Fibroblast of lung (primary cell): ENCODE measurements around the gene PRELP. TPM values are rescaled to one million over a fixed set of nuclear protein-coding genes. Genes with fewer than 3 reads are reported as not detected.

Experiments used
- DNase-seq, 2 donors: peaks; one replicate each; pipeline versions ENCODE4 v3.0.0 to v3.0.0-alpha.2; 2010; ENCODE audit warnings: low read depth in 2 of 2
- H2AFZ ChIP-seq: 2 replicates; pipeline ENCODE4 v1.5.1; 2012; ENCODE audit warnings: low read length, control low read depth, inconsistent platforms
- H3K27ac ChIP-seq: 2 replicates; pipeline ENCODE4 v1.5.1; 2011; ENCODE audit warnings: low read length, control low read depth; ENCODE audit not compliant: insufficient read depth
- H3K27me3 ChIP-seq: 2 replicates; pipeline ENCODE4 v1.5.1; 2011; ENCODE audit warnings: mild to moderate bottlenecking, low read length; ENCODE audit not compliant: control insufficient read depth, insufficient read depth
- H3K36me3 ChIP-seq: 2 replicates; pipeline ENCODE4 v1.5.1; 2011; ENCODE audit warnings: low read length; ENCODE audit not compliant: control insufficient read depth, insufficient read depth
- H3K4me1 ChIP-seq: 2 replicates; pipeline ENCODE4 v1.5.1; 2011; ENCODE audit warnings: low read length; ENCODE audit not compliant: control insufficient read depth, insufficient read depth; ENCODE audit errors: extremely low read depth
- H3K4me2 ChIP-seq: 2 replicates; pipeline ENCODE4 v1.5.1; 2011; ENCODE audit warnings: low read length, control low read depth; ENCODE audit not compliant: insufficient read depth; ENCODE audit errors: extremely low read depth
- H3K4me3 ChIP-seq, 4 experiments: fragments of 200-600 bp in 1 of 4; sonication (generic) in 1 of 4; replicated peaks in 1 of 4; 2 replicates each; pipeline ENCODE4 v1.5.1; 2011 to 2016; ENCODE audit warnings: low read length in 4 of 4, low read depth in 3 of 4, mild to moderate bottlenecking in 3 of 4, control low read depth in 2 of 4, inconsistent platforms in 1 of 4, mixed read lengths in 1 of 4; ENCODE audit not compliant: insufficient read depth in 1 of 4; ENCODE audit errors: control extremely low read depth in 1 of 4
- H3K79me2 ChIP-seq: 2 replicates; pipeline ENCODE4 v1.5.1; 2012; ENCODE audit warnings: mild to moderate bottlenecking, low read length, inconsistent platforms; ENCODE audit not compliant: control insufficient read depth, insufficient read depth
- H3K9ac ChIP-seq: 2 replicates; pipeline ENCODE4 v1.5.1; 2011; ENCODE audit warnings: mild to moderate bottlenecking, low read length, control low read depth; ENCODE audit not compliant: insufficient read depth
- H3K9me3 ChIP-seq: 2 replicates; pipeline ENCODE4 v1.5.1; 2012; ENCODE audit warnings: low read depth, low read length; ENCODE audit not compliant: control insufficient read depth, insufficient read depth
- H4K20me1 ChIP-seq: 2 replicates; pipeline ENCODE4 v1.5.1; 2011; ENCODE audit warnings: low read length; ENCODE audit not compliant: control insufficient read depth, insufficient read depth; ENCODE audit errors: extremely low read depth
- EZH2 ChIP-seq: IDR thresholded peaks from 2 replicates; pipeline ENCODE4 v1.5.1; 2012; ENCODE audit warnings: low read length, control low read depth, mild to moderate bottlenecking; ENCODE audit errors: missing control alignments
- polyA plus RNA-seq, 2 donors: library from polyadenylated mRNA; depleted of rRNA in 1 of 2; stranded (reverse) in 1 of 2; unstranded in 1 of 2; fragments of >200 nt; gene quantifications; 2 replicates each; pipeline ENCODE4 v1.2.1, GENCODE V29; 2011 to 2012; ENCODE audit warnings: missing spikeins in 1 of 2
- total RNA-seq: library from RNA; depleted of rRNA; stranded (reverse); fragments of >200 nt; gene quantifications from 2 replicates; pipeline ENCODE4 v1.2.1, GENCODE V29; 2014
- TF ChIP-seq, protein P1 (sequence below), 2 donors: IDR thresholded peaks in 1 of 2; conservative IDR thresholded peaks in 1 of 2; 1 replicate in 1 of 2; 2 replicates in 1 of 2; pipeline ENCODE4 v1.5.1; 2011 to 2012; ENCODE audit warnings: low read length in 2 of 2, control low read depth in 1 of 2, inconsistent platforms in 1 of 2, low read depth in 1 of 2, mild to moderate bottlenecking in 1 of 2

The PRELP gene
- total and polyA plus RNA-seq, 2 donors (not counting 1 experiment from before 2014, with no cell fraction given) = 4.5 to 13.9 TPM

GRCh38 chr1:203470240-203470639, 5.4 kb upstream of the PRELP start:
- Histone ChIP-seq H3K27me3 (no peaks in the 10 kb centered on the region), H3K4me3 (no peak overlapping the region), H4K20me1 (no peaks in the 10 kb centered on the region), H2AFZ (no peak overlapping the region), H3K9ac (no peak overlapping the region), H3K4me2 (no peak overlapping the region), H3K36me3 (no peaks in the 10 kb centered on the region), H3K4me1 (peaks cover 15% of the 10 kb centered on the region), H3K9me3 (no peaks in the 10 kb centered on the region), H3K79me2 (no peaks in the 10 kb centered on the region), H3K27ac (no peak overlapping the region)
- TF ChIP-seq, protein P1, sequence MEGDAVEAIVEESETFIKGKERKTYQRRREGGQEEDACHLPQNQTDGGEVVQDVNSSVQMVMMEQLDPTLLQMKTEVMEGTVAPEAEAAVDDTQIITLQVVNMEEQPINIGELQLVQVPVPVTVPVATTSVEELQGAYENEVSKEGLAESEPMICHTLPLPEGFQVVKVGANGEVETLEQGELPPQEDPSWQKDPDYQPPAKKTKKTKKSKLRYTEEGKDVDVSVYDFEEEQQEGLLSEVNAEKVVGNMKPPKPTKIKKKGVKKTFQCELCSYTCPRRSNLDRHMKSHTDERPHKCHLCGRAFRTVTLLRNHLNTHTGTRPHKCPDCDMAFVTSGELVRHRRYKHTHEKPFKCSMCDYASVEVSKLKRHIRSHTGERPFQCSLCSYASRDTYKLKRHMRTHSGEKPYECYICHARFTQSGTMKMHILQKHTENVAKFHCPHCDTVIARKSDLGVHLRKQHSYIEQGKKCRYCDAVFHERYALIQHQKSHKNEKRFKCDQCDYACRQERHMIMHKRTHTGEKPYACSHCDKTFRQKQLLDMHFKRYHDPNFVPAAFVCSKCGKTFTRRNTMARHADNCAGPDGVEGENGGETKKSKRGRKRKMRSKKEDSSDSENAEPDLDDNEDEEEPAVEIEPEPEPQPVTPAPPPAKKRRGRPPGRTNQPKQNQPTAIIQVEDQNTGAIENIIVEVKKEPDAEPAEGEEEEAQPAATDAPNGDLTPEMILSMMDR (conservative IDR thresholded peaks at IDR 0.05 in 1 of 2, IDR thresholded peaks at IDR 0.05 in 1 of 2; ENCODE audit: low read depth in 1 of 2, low read length in 2 of 2) = no peak
- TF ChIP-seq EZH2 = no peak
- no peak for DNase-seq

- DNase-seq = no peak
- Histone ChIP-seq H3K9ac (no peak overlapping the region), H3K36me3 (no peaks in the 10 kb centered on the region)
These were observed 3.8 kb upstream of the PRELP start for GRCh38 chr1:203471841-203472240.

GRCh38 chr1:203473281-203473680, 2.3 kb upstream of the PRELP start:
- no peak overlapping the region for H3K4me3 ChIP-seq
- H3K4me1 ChIP-seq = peaks cover 14% of the 10 kb centered on the region
- H3K36me3 ChIP-seq = no peaks in the 10 kb centered on the region
- no peaks in the 10 kb centered on the region for H3K79me2 ChIP-seq
- H3K27ac ChIP-seq = no peak overlapping the region
- DNase-seq = no peak
- H3K4me2 ChIP-seq = no peak overlapping the region
- no peak overlapping the region for H2AFZ ChIP-seq
- TF ChIP-seq EZH2 = no peak
- TF ChIP-seq, protein P1 (conservative IDR thresholded peaks at IDR 0.05 in 1 of 2, IDR thresholded peaks at IDR 0.05 in 1 of 2; ENCODE audit: low read depth in 1 of 2, low read length in 2 of 2) = no peak
- no peaks in the 10 kb centered on the region for H4K20me1 ChIP-seq
- no peaks in the 10 kb centered on the region for H3K9me3 ChIP-seq
- no peaks in the 10 kb centered on the region for H3K27me3 ChIP-seq
- no peak overlapping the region for H3K9ac ChIP-seq

More at GRCh38 chr1:203471841-203472240, 3.8 kb upstream of the PRELP start:
- Histone ChIP-seq H3K27ac (no peak overlapping the region), H3K4me2 (no peak overlapping the region), H3K4me3 (no peak overlapping the region), H3K79me2 (no peaks in the 10 kb centered on the region), H3K4me1 (peaks cover 12% of the 10 kb centered on the region), H4K20me1 (no peaks in the 10 kb centered on the region), H3K9me3 (no peaks in the 10 kb centered on the region), H2AFZ (no peak overlapping the region), H3K27me3 (no peaks in the 10 kb centered on the region)
- TF ChIP-seq, protein P1 (conservative IDR thresholded peaks at IDR 0.05 in 1 of 2, IDR thresholded peaks at IDR 0.05 in 1 of 2; ENCODE audit: low read depth in 1 of 2, low read length in 2 of 2) = no peak
- TF ChIP-seq EZH2 = no peak
